ENCODE results near the gene TANGO2.

TANGO2 gene

GRCh38 chr22:20020533-20021195, at the start of gene TANGO2:
Gene TANGO2, plus strand, starts transcription at chr22:20021110. Its CDS starts 15,689 bp downstream, at chr22:20036799.
- peak; percentile 77 to 85 for DNase-seq

DNA sequence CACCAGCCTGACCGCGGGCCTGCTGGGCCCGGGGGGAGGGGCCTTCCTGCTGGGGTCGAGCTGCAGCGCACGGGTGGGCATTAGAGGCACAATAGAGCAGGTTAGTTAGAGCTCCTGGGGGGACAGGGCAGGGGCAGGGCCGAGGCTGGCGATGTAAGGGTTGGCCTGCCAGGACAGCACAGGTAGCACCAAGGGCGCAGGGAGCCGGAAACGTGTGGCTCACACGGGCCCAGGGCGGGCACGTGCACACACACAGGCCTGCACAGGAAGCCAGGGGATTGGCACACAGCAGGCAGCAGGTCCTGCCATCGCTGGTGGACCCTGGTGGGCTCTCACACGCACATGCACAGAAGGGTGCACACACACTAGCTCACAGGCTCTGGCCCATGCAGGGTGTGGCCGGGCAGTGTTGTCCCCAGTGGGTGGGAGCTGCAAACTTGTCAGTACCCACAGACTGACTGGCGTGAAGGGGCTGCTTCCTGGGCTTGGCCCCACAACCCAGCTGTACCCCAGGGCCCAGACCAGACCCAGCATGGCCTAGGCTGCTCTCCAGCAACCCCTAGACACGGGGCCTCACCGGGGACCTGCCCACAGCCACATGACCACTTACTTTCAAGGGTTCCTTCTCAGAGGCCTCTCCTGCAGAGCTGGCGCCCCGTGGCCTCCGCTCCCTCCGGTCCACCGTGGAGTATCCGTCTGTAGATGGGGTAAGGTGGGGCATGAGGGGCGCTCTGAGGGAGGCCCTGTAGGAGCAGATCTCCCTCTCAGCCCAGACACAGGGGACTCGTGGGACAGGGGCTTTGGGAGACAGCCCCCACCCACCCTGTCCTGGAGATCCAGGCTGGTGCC, 49.4 kb upstream of the TANGO2 start:
- no peak for DNase-seq

- no peak for DNase-seq
Observed at GRCh38 chr22:19972251-19972650, 48.7 kb upstream of the TANGO2 start.

- no peak for DNase-seq
Observed at GRCh38 chr22:19972652-19973550, 48.0 kb upstream of the TANGO2 start.

- DNase-seq = no peak
Observed at GRCh38 chr22:19973551-19974267, 47.2 kb upstream of the TANGO2 start.

GRCh38 chr22:19974268-19974861, 46.5 kb upstream of the TANGO2 start:
- peak; percentile 89 for DNase-seq

- peak; percentile 32 to 70 for DNase-seq
Observed at GRCh38 chr22:19974935-19975706, 45.8 kb upstream of the TANGO2 start.

DNA sequence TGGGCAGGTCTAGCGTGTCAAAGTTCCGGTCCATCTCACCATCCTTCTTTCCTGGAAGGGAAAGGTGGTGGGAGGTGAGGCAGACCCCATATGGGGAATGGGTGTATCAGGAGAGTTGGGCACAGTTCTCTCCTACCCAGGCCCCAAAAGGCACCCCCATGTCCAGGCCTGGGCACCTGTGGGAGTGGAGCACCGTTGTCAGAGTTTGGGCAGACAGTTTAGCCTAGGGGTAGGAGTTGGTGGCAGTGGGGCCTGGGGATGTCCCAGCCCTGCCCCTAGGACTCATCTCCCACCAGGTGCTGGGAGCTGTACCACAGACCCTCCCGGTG, 45.2 kb upstream of the TANGO2 start:
- no peak for DNase-seq

DNA sequence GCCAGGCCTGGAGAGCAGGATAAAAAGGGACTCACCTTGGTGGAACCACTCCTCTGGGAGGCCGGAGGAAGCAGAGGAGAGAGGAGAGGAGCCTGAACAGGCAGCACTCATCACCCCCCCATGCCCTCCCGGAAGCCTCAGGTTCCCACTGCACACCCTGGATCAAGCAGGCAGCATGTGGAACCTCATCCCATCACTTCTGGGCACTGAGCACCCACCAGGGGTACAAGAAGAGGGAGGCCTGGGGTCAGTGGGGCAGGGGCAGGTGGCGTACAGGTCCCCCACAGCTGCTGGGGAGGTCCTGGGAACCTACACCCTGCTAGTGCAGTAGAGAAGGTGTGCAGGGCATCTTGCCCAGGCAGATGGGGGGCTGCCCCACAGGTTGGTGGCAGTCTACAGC, 44.2 kb upstream of the TANGO2 start:
- no peak for DNase-seq

GRCh38 chr22:19977296-19978243, 43.3 kb upstream of the TANGO2 start:
- DNase-seq = no peak

DNA sequence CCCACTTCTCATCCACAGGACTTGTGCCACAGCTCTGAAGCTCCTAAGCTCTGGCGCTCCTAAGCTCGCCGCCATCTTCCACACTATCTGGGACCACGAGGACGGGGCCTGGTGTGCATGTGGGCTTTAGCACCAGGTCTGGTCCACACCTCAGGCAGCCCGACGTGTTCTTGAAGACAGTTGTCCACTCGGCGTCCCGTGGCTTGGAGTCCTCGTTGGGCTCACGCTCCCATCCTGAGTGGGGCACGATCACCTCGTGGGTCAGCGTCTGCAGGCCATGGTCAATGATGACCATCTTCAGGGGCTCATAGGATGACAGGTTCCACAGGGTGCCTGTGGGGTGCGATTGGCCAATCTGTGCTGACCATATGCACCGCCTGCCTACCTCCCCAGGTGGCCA, 42.2 kb upstream of the TANGO2 start:
- DNase-seq = no peak

DNA sequence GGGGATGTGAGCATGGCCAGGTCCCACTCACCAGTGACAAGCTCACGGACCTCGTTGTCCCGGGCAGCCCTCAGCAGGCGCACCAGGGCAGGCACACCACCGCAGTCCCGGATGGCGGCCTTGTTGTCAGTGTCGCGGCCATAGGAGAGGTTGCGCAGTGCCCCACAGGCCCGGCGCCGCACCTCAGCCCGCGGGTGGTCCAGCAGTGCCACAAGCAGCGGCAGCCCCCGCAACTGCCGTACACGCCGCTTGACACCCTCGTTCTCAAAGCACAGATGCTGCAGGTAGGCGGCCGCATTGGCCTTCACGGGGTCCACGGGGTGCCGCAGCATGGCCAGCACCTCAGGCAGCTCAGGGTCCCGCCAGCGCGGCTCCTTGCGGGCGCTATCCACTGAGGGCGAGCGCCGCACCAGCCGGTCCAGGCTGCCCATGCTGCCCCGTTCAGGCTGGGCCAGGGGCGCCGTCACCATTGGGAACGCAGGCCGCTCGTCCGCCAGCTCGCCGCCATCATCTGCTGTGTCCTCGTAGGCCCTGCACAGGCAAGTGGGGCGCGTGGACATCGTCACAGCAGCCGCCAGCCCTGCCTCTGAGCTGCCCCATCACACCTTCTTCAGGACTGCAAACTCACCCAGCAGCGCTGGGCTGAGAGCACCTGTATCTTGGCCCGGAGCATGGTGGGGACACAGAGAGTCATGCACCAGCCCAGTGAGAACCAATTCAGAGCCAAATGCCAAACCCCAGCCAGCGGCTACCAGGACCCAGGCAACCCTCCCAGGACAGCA, 41.0 kb upstream of the TANGO2 start:
- no peak for DNase-seq

DNA sequence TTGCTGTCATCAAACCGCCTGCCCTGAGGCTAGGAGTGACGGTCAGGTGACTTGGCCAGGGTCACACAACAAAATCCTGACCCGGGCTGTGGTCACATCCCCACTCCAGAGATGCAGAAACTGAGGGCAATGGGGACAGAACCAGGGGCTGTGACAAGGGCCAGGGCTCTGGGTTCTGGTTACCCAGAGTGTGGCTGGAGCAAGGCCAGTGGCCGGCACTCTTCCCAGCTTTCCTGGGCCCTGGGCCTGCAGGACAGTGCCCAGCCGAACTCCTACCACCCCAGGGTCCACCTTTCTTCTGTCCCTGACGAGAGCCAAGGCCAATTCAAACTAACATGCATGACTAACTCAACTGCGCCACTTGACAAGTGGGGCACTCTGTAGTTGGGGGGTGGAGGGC, 40.1 kb upstream of the TANGO2 start:
- DNase-seq = no peak

DNA sequence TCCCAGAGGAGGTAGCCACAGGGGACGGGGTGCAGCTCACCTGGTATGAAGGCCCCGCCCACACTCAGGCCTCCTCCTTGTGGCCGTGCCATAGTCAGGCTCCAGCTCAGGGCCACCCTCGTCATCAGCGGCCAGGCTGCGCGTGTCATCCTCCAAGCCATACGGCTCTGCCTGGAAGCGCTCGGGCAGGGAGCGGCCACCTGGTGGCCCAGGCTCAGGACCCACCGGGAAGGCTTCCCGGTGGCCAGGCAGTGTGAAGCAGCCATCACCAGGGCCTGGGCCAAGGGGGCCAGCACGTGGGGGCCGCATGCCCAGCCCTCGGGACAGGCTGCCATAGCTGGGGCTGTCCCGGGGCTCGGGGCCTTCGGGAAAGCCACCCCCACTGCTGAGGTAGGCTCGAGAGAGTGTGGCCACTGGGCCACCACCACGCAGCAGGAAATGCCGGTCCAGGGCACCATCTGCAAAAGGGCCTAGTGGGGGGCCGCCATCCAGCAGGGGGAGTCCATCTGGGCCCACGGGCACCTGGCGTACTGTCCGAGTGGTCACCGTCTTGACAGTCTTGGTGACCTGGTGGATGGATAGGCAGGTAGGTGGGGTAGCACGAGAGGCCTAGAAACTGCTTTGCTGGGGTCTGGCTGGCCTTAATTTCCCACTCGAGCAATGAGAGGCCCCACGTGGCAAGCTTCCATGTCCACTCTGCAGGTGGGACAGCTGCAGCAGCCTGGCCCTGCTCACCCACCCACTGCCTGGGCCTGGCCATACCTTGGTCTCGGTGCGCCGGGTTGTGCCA, 39.5 kb upstream of the TANGO2 start:
- no peak for DNase-seq

- DNase-seq = no peak
Observed at GRCh38 chr22:19981961-19982920, 38.7 kb upstream of the TANGO2 start.

GRCh38 chr22:19982991-19983578, 37.8 kb upstream of the TANGO2 start:
- DNase-seq = no peak

- no peak for DNase-seq
Observed at GRCh38 chr22:19983741-19984140, 37.2 kb upstream of the TANGO2 start.
